Activated CD8-positive, alpha-beta T cell treated with anti-CD3 and anti-CD28 coated beads for 36 hours (primary cell): ENCODE measurements around the gene RNPC3. TPM values are rescaled to one million over a fixed set of nuclear protein-coding genes. Genes with fewer than 3 reads are reported as not detected.
"Not testable (repeated sequence)": the region's sequence is repeated elsewhere in the genome, so short reads cannot be mapped to it uniquely, and the experiment has no call there.

Experiments used
- ATAC-seq: fragments of 200-7000 bp; cut with Tn5 transposase; one replicate; pipeline ENCODE4 v1.10.0; 2021; ENCODE audit warnings: mild to moderate bottlenecking, moderate library complexity
- CTCF ChIA-PET: fragments of 350-600 bp; sonication (Branson Sonifier 250); formaldehyde crosslinking; loops from one replicate; lab custom pipeline; 2021; ENCODE audit warnings: antibody characterized with exemption; lab: Charles Lee
- POLR2A ChIA-PET: fragments of 350-600 bp; sonication (Branson Sonifier 250); formaldehyde crosslinking; loops from one replicate; lab custom pipeline; 2021; ENCODE audit warnings: antibody characterized with exemption; lab: Charles Lee
- DNase-seq: peaks from one replicate; pipeline ENCODE4 v3.0.0-alpha.2; 2020
- H3K27ac Mint-ChIP-seq: one replicate; pipeline ENCODE4 v1.8.0; 2021; ENCODE audit warnings: mild to moderate bottlenecking, mixed read lengths
- H3K27me3 Mint-ChIP-seq: one replicate; pipeline ENCODE4 v1.8.0; 2021; ENCODE audit warnings: mixed read lengths
- H3K36me3 Mint-ChIP-seq: one replicate; pipeline ENCODE4 v1.8.0; 2021; ENCODE audit warnings: low read depth, mixed read lengths
- H3K4me1 Mint-ChIP-seq: one replicate; pipeline ENCODE4 v1.8.0; 2021; ENCODE audit warnings: low read depth, mixed read lengths
- H3K4me3 Mint-ChIP-seq: one replicate; pipeline ENCODE4 v1.8.0; 2021; ENCODE audit warnings: mild to moderate bottlenecking, moderate library complexity, mixed read lengths
- H3K9me3 Mint-ChIP-seq: one replicate; pipeline ENCODE4 v1.8.0; 2021; ENCODE audit warnings: mixed read lengths
- intact Hi-C: fragments of 100-400 bp; cut with micrococcal nuclease; formaldehyde crosslinking; loops from one replicate; pipeline ENCODE4 v1.10.0; 2022
- total RNA-seq, 2 experiments: library from RNA; stranded (reverse); gene quantifications; one replicate each; pipeline ENCODE4 v1.2.3, GENCODE V29; 2021
- TF ChIP-seq, protein P1 (sequence below): fragments of 200-600 bp; IDR thresholded peaks from one replicate; pipeline ENCODE4 v1.8.0; 2022; ENCODE audit warnings: antibody characterized with exemption, mild to moderate bottlenecking

RNPC3 gene
- total RNA-seq, 2 experiments from 2014 or later = 22.8 to 23.2 TPM

DNA sequence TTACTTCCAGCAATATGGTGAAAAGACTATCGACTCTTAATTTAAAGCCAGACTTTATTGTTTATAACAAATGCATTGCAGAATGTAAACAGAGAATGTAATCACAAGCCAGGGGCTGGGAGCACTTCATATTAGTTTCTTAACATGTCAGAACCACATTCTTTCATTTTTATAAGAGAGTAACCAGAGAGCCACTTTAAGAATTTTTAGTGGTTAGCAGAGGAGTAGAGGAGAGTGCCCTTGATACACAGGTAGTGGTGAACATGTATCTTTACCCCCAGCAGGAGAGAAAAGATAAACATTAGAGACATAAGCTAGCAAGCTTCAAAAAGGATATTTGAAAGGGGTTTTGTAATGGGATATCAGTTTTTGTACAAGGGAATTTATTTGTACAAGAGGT is 57.0 kb downstream of the RNPC3 start:
- H3K9me3 Mint-ChIP-seq = no peaks in the 10 kb centered on the region
- TF ChIP-seq, protein P1, sequence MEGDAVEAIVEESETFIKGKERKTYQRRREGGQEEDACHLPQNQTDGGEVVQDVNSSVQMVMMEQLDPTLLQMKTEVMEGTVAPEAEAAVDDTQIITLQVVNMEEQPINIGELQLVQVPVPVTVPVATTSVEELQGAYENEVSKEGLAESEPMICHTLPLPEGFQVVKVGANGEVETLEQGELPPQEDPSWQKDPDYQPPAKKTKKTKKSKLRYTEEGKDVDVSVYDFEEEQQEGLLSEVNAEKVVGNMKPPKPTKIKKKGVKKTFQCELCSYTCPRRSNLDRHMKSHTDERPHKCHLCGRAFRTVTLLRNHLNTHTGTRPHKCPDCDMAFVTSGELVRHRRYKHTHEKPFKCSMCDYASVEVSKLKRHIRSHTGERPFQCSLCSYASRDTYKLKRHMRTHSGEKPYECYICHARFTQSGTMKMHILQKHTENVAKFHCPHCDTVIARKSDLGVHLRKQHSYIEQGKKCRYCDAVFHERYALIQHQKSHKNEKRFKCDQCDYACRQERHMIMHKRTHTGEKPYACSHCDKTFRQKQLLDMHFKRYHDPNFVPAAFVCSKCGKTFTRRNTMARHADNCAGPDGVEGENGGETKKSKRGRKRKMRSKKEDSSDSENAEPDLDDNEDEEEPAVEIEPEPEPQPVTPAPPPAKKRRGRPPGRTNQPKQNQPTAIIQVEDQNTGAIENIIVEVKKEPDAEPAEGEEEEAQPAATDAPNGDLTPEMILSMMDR = no peak
- H3K4me3 Mint-ChIP-seq = no peak overlapping the region
- H3K36me3 Mint-ChIP-seq = peaks cover 4% of the 10 kb centered on the region
- ChIA-PET POLR2A (no interaction called here), CTCF (no interaction called here)
- H3K27ac Mint-ChIP-seq = no peak overlapping the region
- ATAC-seq (no peak), DNase-seq (no peak)
- H3K27me3 Mint-ChIP-seq = no peaks in the 10 kb centered on the region
- intact Hi-C loops = no loop called here
- no peaks in the 10 kb centered on the region for H3K4me1 Mint-ChIP-seq

DNA sequence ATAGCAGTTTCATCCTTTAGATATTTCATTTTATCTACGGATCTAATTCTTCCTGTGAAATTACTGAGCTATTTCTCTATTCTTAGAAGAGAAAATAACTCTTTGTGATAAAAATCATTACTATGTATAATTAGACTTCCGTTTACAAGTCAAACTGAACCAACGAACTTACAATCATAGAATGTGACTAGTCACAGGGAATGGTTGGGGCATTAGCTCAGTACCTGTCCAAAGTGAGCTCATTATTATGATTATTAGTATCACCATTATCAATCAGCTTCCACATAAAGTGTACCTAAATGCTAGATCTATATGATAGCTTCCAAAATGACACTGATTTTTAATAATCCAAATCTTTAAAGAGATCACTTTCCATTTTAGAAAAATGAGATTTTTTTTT is 58.4 kb downstream of the RNPC3 start:
- DNase-seq (no peak), ATAC-seq (no peak)
- POLR2A ChIA-PET = no interaction called here
- intact Hi-C loops = no loop called here
- H3K36me3 Mint-ChIP-seq = peaks cover 2% of the 10 kb centered on the region
- H3K27ac Mint-ChIP-seq = no peak overlapping the region
- H3K4me1 Mint-ChIP-seq = no peaks in the 10 kb centered on the region
- H3K4me3 Mint-ChIP-seq = no peak overlapping the region
- CTCF ChIA-PET = no interaction called here
- TF ChIP-seq, protein P1 = no peak
- H3K27me3 Mint-ChIP-seq = no peaks in the 10 kb centered on the region
- H3K9me3 Mint-ChIP-seq = peaks cover 2% of the 10 kb centered on the region

DNA sequence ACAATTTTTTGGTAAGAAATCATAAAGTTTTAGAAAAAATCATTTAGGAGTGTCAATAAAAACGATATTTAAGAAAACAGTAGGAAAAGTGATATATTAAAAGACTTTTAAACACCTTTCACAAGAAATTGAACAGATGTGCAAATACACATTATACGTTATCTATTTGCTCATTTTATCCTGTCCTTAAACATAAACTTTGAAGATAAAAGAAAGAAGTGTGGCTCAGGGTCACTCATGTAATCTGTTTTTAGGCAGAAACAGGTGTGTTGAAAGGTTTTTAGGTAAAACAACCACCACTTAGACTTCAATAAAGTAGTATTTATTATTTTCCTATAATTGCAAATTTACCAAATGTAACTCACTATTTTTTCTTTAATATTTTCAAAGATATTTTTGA is 59.0 kb downstream of the RNPC3 start:
- TF ChIP-seq, protein P1 = no peak
- Mint-ChIP-seq H3K9me3 (peaks cover 6% of the 10 kb centered on the region), H3K4me1 (no peaks in the 10 kb centered on the region), H3K27ac (no peak overlapping the region), H3K27me3 (no peaks in the 10 kb centered on the region), H3K36me3 (no peaks in the 10 kb centered on the region), H3K4me3 (no peak overlapping the region)
- ATAC-seq = no peak
- CTCF ChIA-PET = no interaction called here
- intact Hi-C loops = no loop called here
- no peak for DNase-seq
- POLR2A ChIA-PET = no interaction called here

DNA sequence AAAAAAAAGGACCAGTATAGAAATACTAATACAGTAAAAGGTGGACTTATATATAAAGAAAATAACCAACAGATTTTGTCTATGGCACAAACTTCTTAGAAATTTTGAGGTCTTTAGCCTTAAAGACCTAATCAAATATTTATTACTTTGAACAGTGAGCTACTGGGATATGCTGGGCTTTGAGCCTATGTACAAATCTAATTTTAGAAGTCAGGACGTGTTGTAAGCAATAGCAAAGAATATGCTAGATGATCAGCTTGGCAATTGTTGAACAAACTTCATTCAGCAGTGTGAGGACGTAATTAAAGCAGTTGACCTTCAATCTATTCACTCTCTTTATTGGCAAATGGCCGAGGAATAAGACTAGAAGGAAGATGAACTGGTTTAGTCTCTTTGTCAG is 77.2 kb downstream of the RNPC3 start:
- POLR2A ChIA-PET, H3K36me3 Mint-ChIP-seq, H3K4me1 Mint-ChIP-seq, ATAC-seq, H3K27me3 Mint-ChIP-seq, intact Hi-C loops, H3K27ac Mint-ChIP-seq, H3K4me3 Mint-ChIP-seq, CTCF ChIA-PET, DNase-seq, H3K9me3 Mint-ChIP-seq: not testable (repeated sequence)

Other genes starting within 250 kb of the RNPC3 start
- gene AMY2B, start 45.9 kb downstream of the RNPC3 start, total RNA-seq = 1 to 10 TPM; 6.1 to 9.7 TPM
- not detected for gene AMY2A, start 91.7 kb downstream of the RNPC3 start, total RNA-seq
- gene AMY1A, start 130.1 kb downstream of the RNPC3 start, total RNA-seq = not detected
- not detected for gene AMY1B, start 170.5 kb downstream of the RNPC3 start, total RNA-seq
- gene AMY1C, start 224.2 kb downstream of the RNPC3 start, total RNA-seq = not detected